ENCODE results near the gene SMYD3.

DNA sequence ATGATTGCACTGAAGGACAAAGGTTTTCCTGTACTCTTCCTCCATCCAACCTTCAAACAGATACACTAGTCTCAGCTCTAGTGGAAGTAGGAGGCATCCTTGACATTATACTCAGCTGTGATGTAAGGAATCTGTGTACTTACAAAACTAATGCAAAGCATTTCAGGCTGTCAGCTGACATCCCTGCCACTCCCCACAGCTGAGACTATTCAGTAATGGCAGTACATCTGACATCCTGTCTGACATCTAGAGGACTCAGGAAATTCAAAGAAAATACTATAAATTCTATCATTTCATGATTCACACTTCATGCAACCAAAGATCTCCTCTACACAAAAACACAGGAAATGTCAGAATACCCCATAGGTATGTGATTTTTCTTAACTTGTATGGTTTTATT, 325.8 kb downstream of the SMYD3 start:
- TF ChIP-seq, protein P1, sequence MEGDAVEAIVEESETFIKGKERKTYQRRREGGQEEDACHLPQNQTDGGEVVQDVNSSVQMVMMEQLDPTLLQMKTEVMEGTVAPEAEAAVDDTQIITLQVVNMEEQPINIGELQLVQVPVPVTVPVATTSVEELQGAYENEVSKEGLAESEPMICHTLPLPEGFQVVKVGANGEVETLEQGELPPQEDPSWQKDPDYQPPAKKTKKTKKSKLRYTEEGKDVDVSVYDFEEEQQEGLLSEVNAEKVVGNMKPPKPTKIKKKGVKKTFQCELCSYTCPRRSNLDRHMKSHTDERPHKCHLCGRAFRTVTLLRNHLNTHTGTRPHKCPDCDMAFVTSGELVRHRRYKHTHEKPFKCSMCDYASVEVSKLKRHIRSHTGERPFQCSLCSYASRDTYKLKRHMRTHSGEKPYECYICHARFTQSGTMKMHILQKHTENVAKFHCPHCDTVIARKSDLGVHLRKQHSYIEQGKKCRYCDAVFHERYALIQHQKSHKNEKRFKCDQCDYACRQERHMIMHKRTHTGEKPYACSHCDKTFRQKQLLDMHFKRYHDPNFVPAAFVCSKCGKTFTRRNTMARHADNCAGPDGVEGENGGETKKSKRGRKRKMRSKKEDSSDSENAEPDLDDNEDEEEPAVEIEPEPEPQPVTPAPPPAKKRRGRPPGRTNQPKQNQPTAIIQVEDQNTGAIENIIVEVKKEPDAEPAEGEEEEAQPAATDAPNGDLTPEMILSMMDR (conservative IDR thresholded peaks at IDR 0.05; ENCODE audit: low read length) = no peak
- TF ChIP-seq EZH2phosphoT487 (IDR thresholded peaks at IDR 0.05; ENCODE audit: borderline replicate concordance) = no peak

Data from Loucy (cell line).